Spleen (tissue), 7 donors: ENCODE results near the gene IQGAP1.

Experiments used
- POLR2A ChIP-seq, 3 donors: fragments of 450-650 bp; IDR thresholded peaks; one replicate each; pipeline ENCODE4 v1.5.1; 2017; ENCODE audit warnings: antibody characterized with exemption in 3 of 3, mild to moderate bottlenecking in 1 of 3
- POLR2AphosphoS5 ChIP-seq, 3 donors: sonication (generic); formaldehyde crosslinking; IDR thresholded peaks; one replicate each; pipeline ENCODE4 v1.5.1; 2017; ENCODE audit warnings: antibody characterized with exemption in 3 of 3
- TF ChIP-seq, protein P1 (sequence below), 11 experiments: fragments of 200-600 bp in 7 of 11; fragments of 450-650 bp in 4 of 11; sonication (generic) in 4 of 11; IDR thresholded peaks in 8 of 11; conservative IDR thresholded peaks in 3 of 11; 1 replicate in 7 of 11; 2 replicates in 4 of 11; pipeline versions ENCODE4 v1.4.0 to v1.8.0; 2016 to 2021; ENCODE audit warnings: antibody characterized with exemption in 11 of 11, inconsistent platforms in 4 of 11, mild to moderate bottlenecking in 1 of 11
- donor health status: DM: no; HTN: no; CAD: no; lungs with moderate emphysema.
- donor health status: DM: no; HTN: no; CAD: no.
- donor health status: DM: no; HTN: no; CAD: no.

DNA sequence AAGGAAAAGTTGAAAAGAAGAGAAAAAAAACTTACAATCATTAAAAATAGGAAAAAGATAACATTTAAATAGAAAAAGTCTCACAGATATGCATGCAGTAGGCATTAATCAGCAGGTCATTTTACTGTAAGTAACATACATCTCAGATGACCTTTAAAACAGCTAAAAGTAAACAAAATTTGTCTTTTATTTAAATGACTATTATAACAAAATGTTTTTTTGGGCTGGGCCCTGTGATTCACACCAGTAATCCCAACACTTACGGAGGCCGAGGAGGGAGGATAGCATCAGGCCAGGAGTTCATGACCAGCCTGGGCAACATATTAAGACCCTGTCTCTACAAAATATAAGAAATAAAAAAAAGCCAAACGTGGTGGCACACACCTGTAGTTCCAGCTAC, 14.7 kb downstream of the IQGAP1 start:
- TF ChIP-seq, protein P1, sequence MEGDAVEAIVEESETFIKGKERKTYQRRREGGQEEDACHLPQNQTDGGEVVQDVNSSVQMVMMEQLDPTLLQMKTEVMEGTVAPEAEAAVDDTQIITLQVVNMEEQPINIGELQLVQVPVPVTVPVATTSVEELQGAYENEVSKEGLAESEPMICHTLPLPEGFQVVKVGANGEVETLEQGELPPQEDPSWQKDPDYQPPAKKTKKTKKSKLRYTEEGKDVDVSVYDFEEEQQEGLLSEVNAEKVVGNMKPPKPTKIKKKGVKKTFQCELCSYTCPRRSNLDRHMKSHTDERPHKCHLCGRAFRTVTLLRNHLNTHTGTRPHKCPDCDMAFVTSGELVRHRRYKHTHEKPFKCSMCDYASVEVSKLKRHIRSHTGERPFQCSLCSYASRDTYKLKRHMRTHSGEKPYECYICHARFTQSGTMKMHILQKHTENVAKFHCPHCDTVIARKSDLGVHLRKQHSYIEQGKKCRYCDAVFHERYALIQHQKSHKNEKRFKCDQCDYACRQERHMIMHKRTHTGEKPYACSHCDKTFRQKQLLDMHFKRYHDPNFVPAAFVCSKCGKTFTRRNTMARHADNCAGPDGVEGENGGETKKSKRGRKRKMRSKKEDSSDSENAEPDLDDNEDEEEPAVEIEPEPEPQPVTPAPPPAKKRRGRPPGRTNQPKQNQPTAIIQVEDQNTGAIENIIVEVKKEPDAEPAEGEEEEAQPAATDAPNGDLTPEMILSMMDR (IDR thresholded peaks at IDR 0.05 in 8 of 11, conservative IDR thresholded peaks at IDR 0.05 in 3 of 11), result no peak
- no peak for TF ChIP-seq POLR2AphosphoS5 (IDR thresholded peaks at IDR 0.05)
- TF ChIP-seq POLR2A (IDR thresholded peaks at IDR 0.05), result no peak
